Measurements from ENCODE around the gene INO80C.

INO80C gene, protein sequence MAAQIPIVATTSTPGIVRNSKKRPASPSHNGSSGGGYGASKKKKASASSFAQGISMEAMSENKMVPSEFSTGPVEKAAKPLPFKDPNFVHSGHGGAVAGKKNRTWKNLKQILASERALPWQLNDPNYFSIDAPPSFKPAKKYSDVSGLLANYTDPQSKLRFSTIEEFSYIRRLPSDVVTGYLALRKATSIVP

DNA sequence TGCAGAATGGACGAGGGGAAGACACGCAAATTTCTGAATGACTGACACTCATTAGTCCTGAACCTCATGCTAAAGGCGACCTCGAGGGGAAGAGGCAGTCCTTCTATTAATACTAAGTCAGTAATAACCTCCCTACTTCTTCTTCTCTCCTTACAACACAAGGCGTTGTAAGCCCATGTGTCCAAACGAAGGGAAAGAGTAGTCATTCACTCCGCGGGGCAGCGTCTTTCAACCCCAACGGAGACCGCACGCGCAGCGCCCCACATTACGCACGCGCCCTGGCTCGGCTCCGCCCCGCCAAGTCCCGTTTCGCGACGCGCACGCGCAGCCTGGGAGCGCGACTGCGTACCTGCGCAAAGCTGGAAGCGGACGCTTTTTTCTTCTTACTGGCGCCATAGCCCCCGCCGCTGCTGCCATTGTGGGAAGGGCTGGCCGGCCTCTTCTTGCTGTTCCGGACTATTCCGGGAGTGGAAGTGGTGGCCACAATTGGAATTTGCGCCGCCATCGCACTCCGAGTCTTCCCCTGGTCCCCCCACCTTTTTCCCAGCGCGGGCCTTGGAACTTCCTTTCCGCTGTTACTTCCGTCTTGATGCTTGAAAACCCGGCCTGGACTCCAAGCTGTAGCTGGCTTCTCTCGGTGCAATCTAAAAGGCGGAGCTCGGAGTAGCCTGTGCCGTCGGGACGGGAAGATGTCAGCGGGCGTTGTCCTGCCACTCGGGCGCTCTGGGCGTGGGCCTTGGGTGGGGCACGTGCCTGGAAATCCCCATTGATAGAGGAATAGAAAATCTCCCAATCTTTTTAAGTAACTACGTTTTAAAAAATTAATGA lies at the start of gene INO80C:
Gene INO80C, minus strand, starts transcription at position 591 of the 828 bp plus-strand sequence. Its CDS starts 86 bp downstream, at position 505.
- DNase-seq = peak; percentile 93

DNA sequence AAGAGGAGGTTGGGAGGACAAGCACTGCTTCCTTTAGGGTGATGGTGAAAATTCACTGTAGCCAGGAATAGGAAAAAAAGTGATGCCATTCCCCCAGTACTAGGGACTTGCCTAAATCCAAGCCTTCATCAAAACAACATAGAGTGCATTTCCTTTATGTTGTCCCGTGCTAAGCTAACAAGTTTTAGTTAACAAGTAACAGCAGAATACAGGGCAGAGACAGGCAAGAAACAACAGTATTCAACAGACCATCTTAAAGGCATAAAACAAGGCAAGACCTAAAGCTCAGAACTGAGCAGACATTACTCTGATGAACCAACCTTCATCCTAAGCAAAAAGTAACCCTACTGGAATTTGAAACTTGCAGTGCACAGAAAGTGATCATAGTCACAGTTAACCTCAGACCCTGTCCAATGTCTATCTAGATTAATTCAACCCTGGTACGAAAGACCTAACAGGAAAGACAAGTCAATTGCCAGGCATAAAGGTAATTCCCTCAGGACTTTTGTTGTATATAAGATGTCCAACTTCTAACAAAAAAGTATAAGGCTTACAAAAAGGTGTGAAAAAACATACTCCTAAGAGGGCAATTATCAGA lies 49.3 kb upstream of the INO80C start:
- no peak for DNase-seq

DNA sequence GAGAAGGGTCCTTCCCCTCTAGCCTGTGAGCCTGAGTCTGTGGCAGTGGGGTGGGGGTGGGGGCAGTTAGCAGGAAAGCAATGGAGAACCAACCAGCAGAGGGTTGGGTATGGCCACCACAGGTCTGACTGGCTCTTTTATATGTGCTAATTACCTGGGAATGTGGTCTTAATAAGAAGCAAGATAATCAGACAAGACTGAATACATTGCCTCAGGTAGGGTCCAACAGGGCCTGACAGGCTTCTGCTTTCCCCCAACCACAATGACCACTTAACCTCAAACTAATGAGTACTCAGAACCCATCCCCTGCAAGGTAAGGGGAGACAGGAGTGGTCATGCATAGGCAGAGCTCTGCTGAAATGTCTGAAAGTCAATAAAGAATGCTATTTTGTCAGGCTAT lies 44.6 kb upstream of the INO80C start:
- DNase-seq = no peak

DNA sequence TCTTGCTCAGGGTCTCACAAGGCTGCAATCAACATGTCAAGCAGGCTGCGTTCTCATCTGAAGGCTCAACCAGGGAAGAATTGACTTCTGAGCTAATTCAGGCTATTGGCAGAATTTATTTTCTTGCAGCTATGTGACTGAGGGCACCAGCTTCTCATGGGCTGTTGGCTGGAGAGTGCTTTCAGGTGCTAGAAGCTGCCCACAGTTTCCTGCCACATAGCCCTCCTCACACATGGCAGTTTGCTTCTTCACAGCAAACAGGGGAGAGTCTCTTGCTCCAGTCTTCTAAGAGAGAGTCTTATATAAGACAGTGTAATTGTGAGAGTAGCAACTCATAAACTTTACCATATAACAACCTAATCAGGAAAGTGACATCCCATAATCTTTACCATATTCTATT lies 37.5 kb upstream of the INO80C start:
- no peak for DNase-seq

DNA sequence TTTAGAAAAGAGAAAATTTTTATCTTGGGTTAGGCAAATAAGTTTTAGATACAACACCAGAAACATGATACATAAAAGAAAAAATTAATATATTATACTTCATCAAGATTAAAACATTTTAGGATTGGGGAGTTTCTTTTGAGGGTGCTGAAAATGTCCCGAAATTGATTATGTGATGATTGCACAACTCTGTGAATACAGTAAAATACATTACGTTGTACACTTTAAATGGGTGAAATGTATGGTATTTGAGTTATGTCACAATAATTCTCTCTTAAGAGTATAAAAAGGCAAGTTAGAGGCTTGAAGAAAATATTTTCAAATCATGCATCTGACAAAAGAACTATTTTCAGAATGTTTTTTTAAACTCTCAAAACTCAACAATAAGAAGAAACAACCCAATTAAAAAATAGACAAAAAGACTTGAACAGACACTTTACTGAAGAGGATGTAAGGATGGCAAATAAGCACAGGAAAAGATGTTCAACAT lies 36.2 kb upstream of the INO80C start:
- no peak for DNase-seq

DNA sequence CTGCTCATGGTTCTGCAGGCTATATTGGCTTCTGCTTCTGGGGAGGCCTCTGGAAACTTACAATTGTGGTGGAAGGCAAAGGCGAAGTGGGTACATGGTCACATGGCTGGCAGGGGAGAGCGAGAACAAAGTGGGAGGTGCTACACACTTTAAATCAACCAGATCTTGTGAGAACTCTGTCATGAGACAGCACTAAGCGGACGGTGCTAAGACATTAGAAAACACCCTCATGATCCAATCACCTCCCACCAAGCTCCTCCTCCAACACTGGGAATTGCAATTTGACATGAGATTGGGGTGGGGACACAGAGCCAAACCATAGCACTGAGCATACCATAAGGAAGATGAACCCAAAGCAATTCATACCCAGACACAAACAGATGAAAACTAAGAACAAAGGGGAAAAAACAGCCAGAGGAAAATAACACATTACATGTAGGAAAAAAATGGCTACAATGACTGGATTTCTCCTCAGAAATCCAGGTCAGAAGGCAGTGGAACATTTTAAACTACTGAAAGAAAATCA lies 31.1 kb upstream of the INO80C start:
- no peak for DNase-seq

DNA sequence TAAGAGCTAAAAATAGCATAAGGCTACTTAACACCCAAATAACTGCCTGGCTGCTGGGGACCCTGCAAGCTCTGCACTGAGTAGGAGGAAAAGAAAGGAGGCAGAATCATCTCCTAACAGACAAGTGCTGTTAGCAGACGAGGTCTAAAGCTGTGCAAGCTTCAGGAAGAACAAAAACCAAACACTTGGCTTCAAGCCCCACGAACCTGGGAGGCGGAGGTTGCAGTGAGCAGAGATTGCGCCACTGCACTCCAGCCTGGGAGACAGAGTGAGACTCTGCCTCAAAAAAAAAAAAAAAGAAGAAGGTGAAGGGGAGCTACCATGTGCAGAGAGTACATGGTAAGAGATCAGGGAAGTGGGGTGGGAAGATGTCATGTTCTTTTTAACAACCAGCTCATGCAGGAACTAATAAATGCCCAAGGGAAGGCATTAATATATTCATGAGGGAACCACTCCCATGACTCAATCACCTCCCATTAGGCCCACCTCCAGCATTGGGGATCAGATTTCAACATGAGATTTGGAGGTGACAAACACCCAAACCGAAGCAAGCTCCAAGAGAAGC lies 28.8 kb upstream of the INO80C start:
- no peak for DNase-seq

DNA sequence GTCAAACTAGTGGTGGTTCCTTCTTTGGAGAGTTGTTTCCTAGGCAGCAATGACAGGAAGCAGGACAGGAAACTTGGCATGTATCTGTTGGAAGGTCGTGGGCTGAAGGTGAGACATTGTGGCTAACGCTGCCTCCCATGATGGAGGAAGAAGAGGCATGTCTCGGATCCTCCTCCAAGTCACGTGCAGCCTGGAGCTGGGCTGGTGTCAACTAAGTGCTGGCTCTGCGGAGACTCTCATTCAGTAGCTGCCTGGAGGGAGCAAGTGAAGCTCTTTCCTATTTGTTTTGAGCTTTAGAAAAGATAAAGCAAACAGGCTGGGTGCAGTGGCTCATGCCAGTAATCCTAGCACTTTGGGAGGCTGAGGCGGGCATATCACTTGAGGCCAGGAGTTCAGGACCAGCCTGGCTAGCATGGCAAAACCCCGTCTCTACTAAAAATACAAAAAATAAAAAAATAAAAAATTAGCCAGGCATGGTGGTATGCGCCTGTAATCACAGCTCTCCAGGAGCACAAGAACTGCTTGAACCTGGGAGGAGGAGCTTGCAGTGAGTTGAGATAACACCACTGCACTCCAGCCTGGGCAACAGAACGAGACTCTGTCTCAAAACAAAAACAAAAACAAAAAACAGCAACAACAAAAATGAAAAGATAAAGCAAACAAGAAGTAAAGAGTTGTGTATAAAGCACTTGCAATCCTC lies 28.2 kb upstream of the INO80C start:
- no peak for DNase-seq

DNA sequence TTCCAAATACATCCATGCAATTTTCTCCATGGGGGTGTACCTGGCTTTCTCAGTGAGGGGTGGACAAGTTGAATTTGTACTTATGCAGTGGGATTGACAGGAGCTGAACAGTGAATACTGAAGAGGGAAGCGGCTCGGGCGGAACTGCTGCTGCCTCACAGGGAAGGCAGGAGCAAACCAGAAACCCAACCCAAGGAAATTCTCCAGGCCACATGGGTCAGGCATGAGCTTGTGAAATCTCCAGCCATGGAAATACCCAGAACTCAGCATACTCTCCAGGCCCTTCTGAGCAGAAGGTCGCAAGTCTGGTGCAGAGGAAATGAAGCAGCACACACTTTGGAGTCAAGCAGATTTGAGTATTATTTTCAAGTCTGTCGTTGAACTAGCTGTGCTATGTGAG lies 26.5 kb upstream of the INO80C start:
- DNase-seq = no peak

DNA sequence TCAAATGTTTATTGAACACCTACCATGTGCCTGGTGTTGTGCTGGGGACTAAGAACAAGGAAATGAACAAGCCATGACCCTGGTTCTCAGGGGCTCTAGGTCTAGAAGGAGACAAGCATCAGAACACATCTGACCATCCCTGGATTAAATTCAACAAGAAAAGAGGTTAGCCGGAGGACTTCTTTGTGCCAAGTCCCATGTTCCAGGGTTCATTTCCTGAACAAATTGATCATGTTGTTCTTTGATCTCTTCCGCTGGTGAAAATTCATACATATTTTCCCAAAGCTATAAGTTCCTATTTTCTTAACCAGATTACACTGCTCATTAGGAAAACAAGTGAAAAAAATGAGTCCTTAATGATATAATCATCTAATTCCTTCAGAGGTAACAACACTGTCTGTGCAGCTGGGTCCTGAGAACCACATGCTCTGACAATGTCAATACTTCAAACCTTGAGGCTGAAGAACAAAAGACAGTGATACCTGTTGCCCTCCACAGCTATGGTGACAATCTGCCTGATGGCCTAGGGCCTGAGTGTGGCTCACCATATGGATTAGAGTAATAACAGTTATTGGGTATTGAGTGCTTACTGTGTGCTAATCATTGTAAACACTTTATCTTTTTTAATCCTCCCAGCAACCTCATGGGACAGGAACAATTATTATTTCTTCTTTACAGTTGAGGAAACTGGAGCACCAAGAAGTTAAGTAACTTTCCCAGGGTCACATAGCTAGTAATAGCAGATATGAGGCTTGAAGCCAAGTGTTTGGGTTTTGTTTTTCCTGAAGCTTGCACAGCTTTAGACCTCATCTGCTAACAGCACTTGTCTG lies 24.6 kb upstream of the INO80C start:
- DNase-seq = no peak

DNA sequence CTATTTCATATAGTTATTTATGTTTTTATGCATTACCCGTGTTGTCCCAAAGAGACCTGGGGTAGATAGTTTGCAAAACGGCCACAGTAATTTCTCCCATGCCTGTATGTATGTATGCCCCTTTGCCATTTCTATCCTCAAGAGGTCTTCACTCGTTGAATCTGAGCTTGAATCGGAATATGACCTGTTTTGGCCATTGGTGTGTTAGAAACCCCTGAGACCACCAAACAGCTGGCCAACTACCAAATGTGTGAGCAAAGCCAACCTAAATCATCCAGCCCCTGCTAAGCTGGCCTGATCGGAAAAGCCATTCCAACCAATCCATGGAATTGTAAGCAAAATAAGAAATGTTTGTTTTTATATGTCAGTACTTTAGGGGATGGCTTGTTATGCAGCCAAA lies 23.4 kb upstream of the INO80C start:
- no peak for DNase-seq

DNA sequence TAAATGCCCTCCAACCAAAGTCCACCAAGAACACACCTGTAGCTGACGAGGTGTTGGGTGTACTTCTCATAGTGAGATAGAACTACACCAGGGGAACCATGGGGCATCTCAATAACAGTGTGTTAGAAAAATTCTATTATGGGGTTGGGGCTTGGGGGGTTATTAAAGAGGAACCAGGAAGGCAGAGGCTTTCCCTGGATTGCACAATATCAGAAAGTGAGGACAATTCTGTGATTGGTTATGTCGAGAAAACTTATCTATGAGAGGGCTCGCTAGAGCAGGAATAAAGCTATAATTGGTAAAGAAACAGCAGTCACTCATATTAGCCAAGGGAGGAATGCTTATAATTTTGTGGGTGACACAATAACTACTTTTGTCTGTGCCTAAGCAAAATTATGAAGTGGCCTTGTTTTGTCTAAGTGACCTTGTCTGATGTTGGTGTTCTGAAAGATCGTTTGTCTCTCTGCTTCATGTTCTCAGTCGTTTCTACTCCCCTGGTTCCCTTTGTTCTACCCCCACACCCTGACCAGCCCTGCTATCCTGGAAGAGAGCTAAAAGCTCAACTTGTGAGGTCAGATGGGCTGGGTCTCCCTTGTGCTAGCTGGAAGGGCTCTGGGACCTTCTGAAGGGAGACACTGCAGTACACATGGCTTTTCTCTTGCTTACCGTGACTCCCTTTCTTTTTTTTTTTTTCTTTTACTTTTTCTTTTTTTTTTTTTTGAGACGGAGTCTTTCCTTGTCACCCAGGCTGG lies 21.6 kb upstream of the INO80C start:
- no peak for DNase-seq

DNA sequence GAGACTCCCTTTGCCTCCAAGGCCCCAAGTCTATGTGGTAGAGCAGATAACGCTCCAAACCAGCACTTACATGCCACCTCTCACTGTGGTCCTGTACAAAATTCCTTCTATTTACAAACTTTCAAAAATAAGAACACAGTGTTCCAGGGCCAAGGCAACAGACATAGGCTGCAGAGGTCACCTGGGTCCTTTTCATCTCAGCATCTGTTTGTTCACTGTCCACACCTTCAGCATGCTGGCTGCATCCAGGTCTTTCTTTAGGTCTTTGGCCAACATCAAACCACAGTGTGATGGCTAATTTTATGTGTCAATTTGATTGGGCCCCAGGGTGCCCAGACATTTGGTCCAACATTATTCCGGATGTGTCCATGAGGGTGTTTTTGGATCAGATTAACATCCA lies 20.0 kb upstream of the INO80C start:
- no peak for DNase-seq

DNA sequence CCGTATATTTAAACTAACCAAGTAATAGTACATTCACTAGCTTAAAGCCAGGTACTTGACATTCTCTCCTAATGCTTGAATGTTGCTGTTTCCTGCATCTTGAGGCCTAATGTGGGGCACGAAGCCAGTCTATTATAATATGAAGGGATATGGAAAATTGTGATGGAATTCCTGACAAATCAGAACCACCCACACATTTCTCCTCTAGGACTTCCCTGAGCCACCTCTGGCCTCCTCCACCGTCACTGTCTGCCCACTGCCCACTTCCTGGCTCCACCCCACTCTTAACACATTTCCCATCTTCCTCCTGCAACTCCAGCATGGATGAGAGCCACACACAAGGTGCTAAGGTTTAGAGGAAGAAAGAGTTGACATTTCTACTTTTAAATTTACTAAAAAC lies 19.0 kb upstream of the INO80C start:
- DNase-seq = no peak

DNA sequence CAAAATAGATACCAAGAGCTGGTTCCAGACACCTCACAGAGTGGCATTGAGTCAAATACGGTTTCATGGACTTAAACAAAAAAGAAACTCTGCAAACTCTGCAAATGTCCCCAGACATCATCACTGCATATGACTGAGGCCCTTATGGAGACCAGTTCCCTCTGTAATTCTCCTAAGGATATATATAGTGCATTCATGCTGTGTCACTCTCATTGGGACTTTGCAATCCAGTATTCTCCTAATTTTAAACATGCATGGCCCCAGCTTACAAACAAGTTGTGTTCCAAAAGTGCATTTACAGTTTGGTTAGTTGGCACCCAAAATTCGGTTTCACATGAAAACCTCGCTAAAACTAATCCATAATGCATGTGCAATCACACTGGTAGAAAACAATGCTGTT lies 18.6 kb upstream of the INO80C start:
- no peak for DNase-seq

DNA sequence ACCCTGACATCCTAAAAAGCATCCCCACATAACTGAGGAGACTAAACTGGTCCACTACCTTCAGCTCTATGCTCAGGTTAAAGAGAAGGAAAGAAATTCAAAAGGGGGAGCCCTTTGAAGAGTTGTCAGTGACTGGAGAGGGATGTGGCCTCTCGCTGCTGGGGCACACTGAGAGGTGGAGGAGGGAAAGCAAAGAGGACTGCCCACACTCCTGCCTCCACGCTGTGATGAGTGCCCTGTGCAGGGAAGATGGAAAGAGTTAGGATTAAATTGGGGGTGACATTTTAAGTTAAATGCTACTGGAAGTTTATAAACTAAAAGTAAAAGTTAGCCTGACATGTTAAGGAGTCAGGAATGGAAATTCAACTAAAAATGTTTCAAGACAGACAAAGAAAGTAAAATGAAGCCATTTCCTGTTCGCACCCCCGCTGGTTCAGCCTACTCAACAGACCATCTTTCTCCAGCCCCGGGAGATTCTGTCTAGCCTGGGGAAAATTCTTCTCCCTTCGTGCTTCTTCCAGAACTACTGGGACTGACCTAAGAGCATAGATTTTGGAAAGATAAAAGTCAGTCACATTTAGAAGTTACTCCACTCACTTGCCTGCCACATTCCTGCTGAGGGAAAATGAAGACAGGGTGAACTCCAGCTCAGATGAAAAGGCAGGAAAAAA lies 17.8 kb upstream of the INO80C start:
- no peak for DNase-seq

DNA sequence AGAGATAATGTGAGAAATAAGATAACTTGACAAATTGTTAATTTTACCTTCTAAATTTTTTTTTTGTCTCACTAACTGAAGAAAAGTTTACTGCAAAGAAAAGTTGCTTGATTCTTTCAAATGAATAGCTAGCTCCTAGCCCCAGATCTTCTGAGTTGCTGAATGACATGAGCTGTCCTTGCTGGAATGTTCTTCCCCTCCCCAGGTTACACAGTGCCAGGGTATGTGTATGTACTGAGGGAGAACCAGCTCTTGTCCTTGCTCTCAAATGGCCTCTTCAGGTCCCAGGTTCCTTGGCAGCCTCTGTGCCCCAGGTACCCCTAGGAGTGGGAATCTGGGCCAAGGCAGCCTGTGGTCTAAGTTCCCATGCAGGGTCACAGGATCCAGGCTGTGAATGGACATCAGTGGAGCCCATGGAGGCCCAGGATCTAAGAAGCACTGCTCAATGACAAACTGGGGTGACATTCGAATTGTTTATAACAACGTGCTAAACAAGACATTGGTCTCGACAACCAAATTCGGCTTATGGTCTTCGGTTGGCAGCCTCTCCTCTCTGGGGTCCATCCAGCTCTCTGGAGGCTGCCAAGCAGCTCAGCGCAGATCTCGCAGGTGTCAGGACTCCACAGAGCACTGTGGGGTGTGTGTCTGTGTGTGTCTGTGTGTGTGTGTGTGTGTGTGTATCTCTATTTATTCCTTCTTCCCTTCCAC lies 17.1 kb upstream of the INO80C start:
- no peak for DNase-seq

DNA sequence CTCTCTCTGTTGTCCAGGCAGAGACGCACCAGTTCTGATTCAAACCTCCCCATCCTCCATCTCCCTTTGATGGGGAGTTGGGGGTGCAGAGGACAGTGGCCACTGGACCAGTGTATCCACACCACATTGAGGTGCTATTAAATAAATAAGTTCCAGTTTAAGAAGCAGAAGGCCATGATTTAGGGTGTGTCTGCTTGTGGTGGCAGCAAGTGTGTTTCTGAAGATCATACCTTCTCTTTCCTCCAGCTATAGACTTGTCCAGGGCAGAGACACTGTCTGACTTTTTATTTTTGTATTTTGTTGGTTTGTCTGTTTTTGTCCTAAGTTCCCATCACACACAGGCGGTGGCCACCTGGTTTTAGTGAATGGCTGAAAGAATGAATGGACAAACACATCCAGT lies 16.5 kb upstream of the INO80C start:
- no peak for DNase-seq

DNA sequence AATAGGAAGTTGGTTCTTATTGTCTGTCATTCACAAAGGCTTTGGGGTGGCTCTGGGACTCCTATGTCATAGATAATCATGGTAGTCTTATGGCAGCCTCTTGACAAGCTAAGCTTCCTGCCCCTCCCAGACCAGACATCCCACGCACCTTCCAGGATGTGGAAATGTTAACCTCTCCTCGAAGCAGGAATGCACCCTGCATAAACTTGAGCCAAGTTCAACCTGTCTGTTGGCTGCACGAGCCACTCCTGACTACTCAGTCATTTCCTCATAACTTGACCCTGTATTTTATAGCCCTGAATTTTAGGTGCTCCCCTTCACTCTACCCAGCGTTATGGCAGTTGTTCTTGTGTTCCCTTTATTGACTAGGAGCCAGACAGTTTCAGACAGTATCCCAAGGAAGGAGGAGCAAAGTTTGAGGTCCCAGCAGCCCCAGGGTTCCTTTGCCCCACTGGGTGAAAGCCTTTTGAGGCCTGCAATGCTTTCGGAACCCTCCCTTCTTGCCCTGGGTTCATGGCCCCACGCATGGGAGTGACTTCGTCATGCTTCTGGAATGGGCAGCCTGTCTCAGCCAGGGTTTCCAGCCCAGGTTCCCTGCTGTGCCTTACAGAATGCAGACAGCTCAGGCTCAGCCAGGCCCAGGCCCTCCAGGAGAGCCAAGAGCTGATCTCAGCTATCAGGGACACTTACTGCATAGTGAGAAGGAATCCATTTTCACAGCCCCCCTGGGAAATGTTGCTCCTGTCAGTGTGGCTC lies 15.6 kb upstream of the INO80C start:
- no peak for DNase-seq
